Trophoblast cell (in vitro differentiated cells and primary cell): ENCODE measurements around the gene GLTP.

Source experiments
- DNase-seq, 2 donors: peaks; one replicate each; pipeline ENCODE4 v3.0.0-alpha.2; 2016
- H2AFZ ChIP-seq: 2 replicates; pipeline ENCODE4 v1.6.1; 2013; ENCODE audit warnings: low read length, moderate library complexity, mild to moderate bottlenecking; ENCODE audit not compliant: insufficient read depth, poor library complexity
- H2AK5ac ChIP-seq: 2 replicates; pipeline ENCODE4 v1.6.1; 2013; ENCODE audit warnings: mild to moderate bottlenecking, low read length
- H2BK120ac ChIP-seq: 2 replicates; pipeline ENCODE4 v1.6.1; 2013; ENCODE audit warnings: low read length, mild to moderate bottlenecking, moderate library complexity; ENCODE audit not compliant: insufficient read depth, poor library complexity
- H2BK12ac ChIP-seq: 2 replicates; pipeline ENCODE4 v1.6.1; 2013; ENCODE audit warnings: mild to moderate bottlenecking, low read length, moderate library complexity
- H2BK5ac ChIP-seq: 2 replicates; pipeline ENCODE4 v1.6.1; 2013; ENCODE audit warnings: low read length, low read depth, moderate library complexity, mild to moderate bottlenecking; ENCODE audit not compliant: poor library complexity
- H3K14ac ChIP-seq: 2 replicates; pipeline ENCODE4 v1.6.1; 2013; ENCODE audit warnings: mild to moderate bottlenecking, low read length
- H3K18ac ChIP-seq: 2 replicates; pipeline ENCODE4 v1.6.1; 2013; ENCODE audit warnings: mild to moderate bottlenecking, low read length
- H3K23ac ChIP-seq: 2 replicates; pipeline ENCODE4 v1.6.1; 2013; ENCODE audit warnings: low read length
- H3K27ac ChIP-seq: 2 replicates; pipeline ENCODE4 v1.5.1; 2013; ENCODE audit warnings: low read depth, mild to moderate bottlenecking, inconsistent platforms, low read length, moderate library complexity
- H3K27me3 ChIP-seq: 2 replicates; pipeline ENCODE4 v1.6.1; 2013; ENCODE audit warnings: inconsistent platforms, mild to moderate bottlenecking, low read length, moderate library complexity; ENCODE audit not compliant: insufficient read depth
- H3K36me3 ChIP-seq, 2 experiments: 1 replicate in 1 of 2; 2 replicates in 1 of 2; pipeline ENCODE4 v1.6.1; 2013; ENCODE audit warnings: low read length in 2 of 2, mild to moderate bottlenecking in 2 of 2, moderate library complexity in 1 of 2; ENCODE audit not compliant: insufficient read depth in 2 of 2, control insufficient read depth in 1 of 2
- H3K4ac ChIP-seq: 2 replicates; pipeline ENCODE4 v1.6.1; 2013; ENCODE audit warnings: low read depth, mild to moderate bottlenecking, low read length, moderate library complexity
- H3K4me1 ChIP-seq, 2 experiments: 1 replicate in 1 of 2; 2 replicates in 1 of 2; pipeline ENCODE4 v1.6.1; 2013; ENCODE audit warnings: low read length in 2 of 2, mild to moderate bottlenecking in 2 of 2, moderate library complexity in 1 of 2; ENCODE audit not compliant: insufficient read depth in 2 of 2, control insufficient read depth in 1 of 2
- H3K4me2 ChIP-seq: 2 replicates; pipeline ENCODE4 v1.6.1; 2013; ENCODE audit warnings: inconsistent platforms, mild to moderate bottlenecking, low read length, moderate library complexity
- H3K4me3 ChIP-seq: 2 replicates; pipeline ENCODE4 v1.5.1; 2013; ENCODE audit warnings: mild to moderate bottlenecking, low read depth, low read length, inconsistent platforms
- H3K79me1 ChIP-seq: one replicate; pipeline ENCODE4 v1.6.1; 2013; ENCODE audit warnings: low read length
- H3K79me2 ChIP-seq: 2 replicates; pipeline ENCODE4 v1.6.1; 2013; ENCODE audit warnings: low read length, mild to moderate bottlenecking; ENCODE audit not compliant: control insufficient read depth, insufficient read depth, poor library complexity
- H3K9ac ChIP-seq: 2 replicates; pipeline ENCODE4 v1.6.1; 2013; ENCODE audit warnings: mild to moderate bottlenecking, low read length
- H3K9me3 ChIP-seq: 2 replicates; pipeline ENCODE4 v1.6.1; 2013; ENCODE audit warnings: low read depth, mild to moderate bottlenecking, control low read depth, inconsistent platforms, low read length; ENCODE audit not compliant: insufficient read depth
- H4K12ac ChIP-seq: 2 replicates; pipeline ENCODE4 v1.6.1; 2013; ENCODE audit warnings: low read depth, mild to moderate bottlenecking, low read length, moderate library complexity
- H4K8ac ChIP-seq: 2 replicates; pipeline ENCODE4 v1.6.1; 2013; ENCODE audit warnings: low read depth, mild to moderate bottlenecking, low read length, moderate library complexity
- H4K91ac ChIP-seq: one replicate; pipeline ENCODE4 v1.6.1; 2013; ENCODE audit warnings: low read depth, mild to moderate bottlenecking, low read length, moderate library complexity
- WGBS: extraction: QIAGEN DNeasy Blood & Tissue Kit; methylation state at CpG from one replicate; pipeline ENCODE4 v1.1.7; 2013; ENCODE audit warnings: missing lambda C conversion rate; ENCODE audit not compliant: insufficient read length, insufficient coverage; ENCODE audit errors: extremely low coverage; 5-methylcytosine and 5-hydroxymethylcytosine counted together

The GLTP gene

DNA sequence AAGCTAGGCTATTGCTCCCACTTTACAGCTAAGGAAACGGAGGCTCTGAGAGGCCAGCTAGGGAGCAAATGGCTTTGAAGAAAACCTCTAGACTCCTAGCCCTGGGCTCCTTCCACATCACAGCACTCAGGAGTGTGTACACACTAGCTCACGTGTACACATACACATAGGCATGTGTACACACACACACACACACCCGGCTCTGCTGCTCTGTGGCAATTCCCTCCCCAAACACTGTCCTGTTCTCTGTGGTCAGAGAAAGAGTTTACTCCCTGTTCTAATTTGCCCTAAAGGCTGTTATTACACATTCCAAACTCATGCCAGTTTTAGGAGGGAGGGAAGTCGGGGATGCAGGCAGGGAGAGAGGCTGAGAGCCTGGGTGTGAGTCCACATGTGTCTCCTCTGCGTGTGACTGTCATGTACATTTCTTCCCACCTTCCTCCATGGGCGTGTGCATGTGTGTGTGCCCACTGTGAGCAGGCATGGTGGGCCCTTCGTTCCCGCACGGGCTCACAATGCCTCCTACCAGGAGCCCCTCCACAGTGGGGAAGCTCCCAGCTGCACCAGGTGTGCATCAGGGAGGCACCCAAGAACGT is 61.3 kb downstream of the GLTP start:
- Histone ChIP-seq H3K79me2 (no peaks in the 10 kb centered on the region), H3K27me3 (no peaks in the 10 kb centered on the region), H3K4me2 (no peak overlapping the region)

DNA sequence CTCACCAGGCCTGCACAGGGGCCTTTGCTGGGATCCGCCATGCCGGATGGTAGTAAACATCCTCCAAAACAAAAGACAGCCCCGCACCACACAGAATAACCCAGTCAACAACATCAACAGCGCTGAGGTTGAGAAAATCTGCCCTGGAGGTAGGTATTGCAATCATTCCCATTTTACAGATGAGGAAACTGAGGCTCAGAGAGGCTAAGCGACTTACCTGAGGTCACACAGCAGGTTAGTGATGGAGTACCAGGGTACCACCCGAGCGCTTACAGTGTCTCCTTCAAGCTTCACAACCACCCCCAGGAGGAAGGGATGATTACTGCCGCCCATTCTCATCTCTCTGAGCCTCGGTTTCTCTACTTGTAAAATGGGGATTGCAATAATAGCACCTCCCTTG is 62.1 kb downstream of the GLTP start:
- Histone ChIP-seq H3K79me1 (no peaks in the 10 kb centered on the region), H3K14ac (no peak overlapping the region), H3K4ac (no peak overlapping the region), H3K9me3 (no peaks in the 10 kb centered on the region), H3K4me1 (no peaks in the 10 kb centered on the region), H4K8ac (no peak overlapping the region), H3K36me3 (no peaks in the 10 kb centered on the region), H3K9ac (no peak overlapping the region), H2BK120ac (no peak overlapping the region), H3K18ac (no peak overlapping the region), H3K79me2 (no peaks in the 10 kb centered on the region), H3K27me3 (no peaks in the 10 kb centered on the region), H2BK5ac (no peak overlapping the region), H4K12ac (no peak overlapping the region), H4K91ac (no peak overlapping the region), H3K4me2 (no peak overlapping the region), H3K27ac (no peak overlapping the region), H3K23ac (no peak overlapping the region), H2BK12ac (no peak overlapping the region), H2AFZ (no peak overlapping the region), H2AK5ac (no peak overlapping the region), H3K4me3 (no peak overlapping the region)
- no peak for DNase-seq
- no CpG with 5 or more reads among the region's 9 CpGs for WGBS

More for the DNA sequence above, 61.3 kb downstream of the GLTP start:
- H3K27ac ChIP-seq = no peak overlapping the region
- no CpG with 5 or more reads among the region's 10 CpGs for WGBS
- H2AK5ac ChIP-seq = no peak overlapping the region
- H3K23ac ChIP-seq = no peak overlapping the region
- no peak overlapping the region for H4K91ac ChIP-seq
- no peak overlapping the region for H2BK12ac ChIP-seq
- no peak overlapping the region for H3K9ac ChIP-seq
- no peaks in the 10 kb centered on the region for H3K79me1 ChIP-seq
- no peak overlapping the region for H2BK5ac ChIP-seq
- no peak overlapping the region for H3K14ac ChIP-seq
- no peaks in the 10 kb centered on the region for H3K4me1 ChIP-seq
- DNase-seq = peak in 1 of 2 donors; percentile 53
- no peak overlapping the region for H3K4me3 ChIP-seq
- H4K12ac ChIP-seq = no peak overlapping the region
- H3K9me3 ChIP-seq = no peaks in the 10 kb centered on the region
- H2BK120ac ChIP-seq = no peak overlapping the region
- no peak overlapping the region for H3K18ac ChIP-seq
- no peak overlapping the region for H2AFZ ChIP-seq
- H3K36me3 ChIP-seq = no peaks in the 10 kb centered on the region
- H3K4ac ChIP-seq = no peak overlapping the region
- no peak overlapping the region for H4K8ac ChIP-seq

DNA sequence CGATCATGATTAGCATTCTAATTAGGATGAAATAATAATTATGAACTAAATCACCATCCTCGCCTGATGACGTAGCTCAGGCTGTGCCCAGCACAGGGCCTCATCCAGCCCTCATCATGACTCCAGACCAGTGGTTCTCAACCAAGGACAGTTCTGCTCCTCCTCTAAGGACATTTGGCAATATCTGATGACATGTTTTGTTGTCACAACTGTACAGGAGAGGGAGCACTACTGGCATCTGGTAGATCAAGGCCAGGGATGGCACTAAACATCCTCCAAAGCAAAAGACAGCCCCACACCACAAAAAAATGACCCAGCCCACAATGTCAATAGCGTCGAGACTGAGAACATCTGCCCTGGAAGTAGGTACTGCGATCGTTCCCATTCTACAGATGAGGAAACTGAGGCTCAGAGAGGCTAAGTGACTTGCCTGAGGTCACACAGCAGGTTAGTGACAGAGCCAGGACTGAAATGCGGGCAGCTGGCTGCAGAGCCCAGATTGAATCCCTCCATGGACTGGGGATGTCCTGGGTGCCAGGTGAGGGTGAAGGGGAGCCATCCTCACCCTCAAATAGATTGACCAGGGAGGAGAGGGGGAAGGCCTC is 62.6 kb downstream of the GLTP start:
- H3K27ac ChIP-seq = no peak overlapping the region
- no peak overlapping the region for H4K91ac ChIP-seq
- H3K9me3 ChIP-seq = no peaks in the 10 kb centered on the region
- H4K12ac ChIP-seq = no peak overlapping the region
- H2BK120ac ChIP-seq = no peak overlapping the region
- H2BK5ac ChIP-seq = no peak overlapping the region
- WGBS = no CpG with 5 or more reads among the region's 8 CpGs
- no peak for DNase-seq
- H3K14ac ChIP-seq = no peak overlapping the region
- H4K8ac ChIP-seq = no peak overlapping the region
- H3K79me1 ChIP-seq = no peaks in the 10 kb centered on the region
- H3K79me2 ChIP-seq = no peaks in the 10 kb centered on the region
- no peak overlapping the region for H3K4ac ChIP-seq
- H3K23ac ChIP-seq = no peak overlapping the region
- H2AFZ ChIP-seq = no peak overlapping the region
- H2BK12ac ChIP-seq = no peak overlapping the region
- H3K27me3 ChIP-seq = no peaks in the 10 kb centered on the region
- H2AK5ac ChIP-seq = no peak overlapping the region
- no peaks in the 10 kb centered on the region for H3K36me3 ChIP-seq
- no peaks in the 10 kb centered on the region for H3K4me1 ChIP-seq
- H3K9ac ChIP-seq = no peak overlapping the region
- H3K18ac ChIP-seq = no peak overlapping the region
- H3K4me3 ChIP-seq = no peak overlapping the region
- H3K4me2 ChIP-seq = no peak overlapping the region

DNA sequence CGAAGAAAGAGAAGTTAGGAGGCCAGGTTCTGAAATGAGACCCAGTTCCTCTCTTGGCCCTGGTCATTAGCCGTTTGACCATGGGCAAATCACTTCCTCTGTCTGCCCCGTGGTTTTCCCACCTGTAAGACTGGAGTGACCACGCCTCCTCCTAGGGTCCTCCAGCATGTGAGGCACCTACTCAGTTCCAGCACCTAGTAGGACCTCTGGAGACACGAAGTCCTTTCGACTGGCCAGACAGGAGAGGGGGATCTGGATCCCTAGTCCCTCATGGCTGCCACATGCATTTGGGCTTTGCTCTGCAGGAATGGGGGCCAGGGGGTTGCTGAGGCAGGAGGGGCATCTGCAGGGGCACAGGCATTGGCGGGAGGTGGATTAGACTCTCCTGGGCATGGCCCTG is 63.5 kb downstream of the GLTP start:
- Histone ChIP-seq H3K4me1 (no peaks in the 10 kb centered on the region), H3K27ac (no peak overlapping the region), H3K36me3 (no peaks in the 10 kb centered on the region), H2BK120ac (no peak overlapping the region), H2AK5ac (no peak overlapping the region), H3K79me1 (no peaks in the 10 kb centered on the region), H4K91ac (no peak overlapping the region), H3K9ac (no peak overlapping the region), H3K79me2 (no peaks in the 10 kb centered on the region), H3K4me3 (no peak overlapping the region), H4K8ac (no peak overlapping the region), H3K9me3 (no peaks in the 10 kb centered on the region), H3K18ac (no peak overlapping the region), H3K14ac (no peak overlapping the region), H4K12ac (no peak overlapping the region), H2BK5ac (no peak overlapping the region), H3K4me2 (no peak overlapping the region), H2BK12ac (no peak overlapping the region), H3K27me3 (no peaks in the 10 kb centered on the region), H3K4ac (no peak overlapping the region), H3K23ac (no peak overlapping the region), H2AFZ (no peak overlapping the region)
- DNase-seq = no peak
- no CpG with 5 or more reads among the region's 7 CpGs for WGBS
